OCI-LY3 (cell line): Measurements from ENCODE around the gene RAI1.
"Not testable (repeated sequence)": the region's sequence is repeated elsewhere in the genome, so short reads cannot be mapped to it uniquely, and the experiment has no call there.

Experiments used
- H2AFZ ChIP-seq: fragments of 200-600, 300-600 bp; shearing (Covaris generic); 2 replicates; pipeline ENCODE4 v1.6.0; 2014; ENCODE audit warnings: antibody characterized with exemption, low read depth, low read length
- H3K27ac ChIP-seq: fragments of 200-600, 300-600 bp; sonication (generic); 2 replicates; pipeline ENCODE4 v1.5.1; 2014; ENCODE audit warnings: mild to moderate bottlenecking, low read length, moderate library complexity, mixed read lengths
- H3K27me3 ChIP-seq: fragments of 200-600, 300-600 bp; sonication (generic); 2 replicates; pipeline ENCODE4 v1.6.1; 2014; ENCODE audit warnings: low read depth, low read length, mixed read lengths
- H3K36me3 ChIP-seq: fragments of 200-600, 300-600 bp; sonication (generic); replicated peaks from 2 replicates; pipeline ENCODE3; 2014; ENCODE audit warnings: low read depth, low read length, mixed read lengths
- H3K4me1 ChIP-seq: fragments of 300-600, 200-600 bp; sonication (generic); 2 replicates; pipeline ENCODE4 v1.6.1; 2014; ENCODE audit warnings: low read length, mixed read lengths
- H3K4me2 ChIP-seq: fragments of 200-600, 300-600 bp; sonication (generic); 2 replicates; pipeline ENCODE4 v1.6.1; 2014; ENCODE audit warnings: low read length, mixed read lengths
- H3K4me3 ChIP-seq: fragments of 300-600, 200-600 bp; sonication (generic); 2 replicates; pipeline ENCODE4 v1.5.1; 2014; ENCODE audit warnings: antibody characterized with exemption, mild to moderate bottlenecking, low read length, moderate library complexity
- H3K79me2 ChIP-seq: fragments of 300-600, 200-600 bp; shearing (Covaris generic); 2 replicates; pipeline ENCODE4 v1.6.1; 2014; ENCODE audit warnings: mild to moderate bottlenecking, low read length, mixed read lengths
- H3K9ac ChIP-seq: fragments of 300-600, 200-600 bp; shearing (Covaris generic); 2 replicates; pipeline ENCODE4 v1.6.0; 2014; ENCODE audit warnings: mild to moderate bottlenecking, low read length, moderate library complexity
- H3K9me3 ChIP-seq: fragments of 200-600, 300-600 bp; shearing (Covaris generic); 2 replicates; pipeline ENCODE4 v1.6.1; 2014; ENCODE audit warnings: low read length, mixed read lengths; ENCODE audit not compliant: insufficient read depth
- H4K20me1 ChIP-seq: fragments of 200-600, 300-600 bp; sonication (generic); 2 replicates; pipeline ENCODE4 v1.6.1; 2016; ENCODE audit warnings: low read length, mixed read lengths; ENCODE audit not compliant: insufficient read depth
- EZH2phosphoT487 ChIP-seq: fragments of 200-600 bp; shearing (Covaris generic); IDR thresholded peaks from 2 replicates; pipeline ENCODE4 v1.6.1; 2018; ENCODE audit warnings: antibody characterized with exemption, mixed run types, low read depth
- TF ChIP-seq, protein P1 (sequence below): fragments of 200-600, 300-600 bp; sonication (generic); IDR thresholded peaks from 2 replicates; pipeline ENCODE4 v1.5.1; 2014; ENCODE audit warnings: antibody characterized with exemption, low read length, low read depth

RAI1 gene

GRCh38 chr17:17636272-17636885, 44.9 kb upstream of the RAI1 start:
- Histone ChIP-seq H3K27ac (no peak overlapping the region), H3K4me1 (peaks cover 3% of the 10 kb centered on the region; the same call in 1 of the 2 replicates), H3K4me3 (no peak overlapping the region), H3K36me3 (no peaks in the 10 kb centered on the region), H4K20me1 (no peaks in the 10 kb centered on the region), H3K9me3 (no peaks in the 10 kb centered on the region), H2AFZ (no peak overlapping the region), H3K4me2 (no peak overlapping the region), H3K9ac (no peak overlapping the region), H3K27me3 (no peaks in the 10 kb centered on the region), H3K79me2 (no peaks in the 10 kb centered on the region)
- no peak for TF ChIP-seq EZH2phosphoT487
- TF ChIP-seq, protein P1, sequence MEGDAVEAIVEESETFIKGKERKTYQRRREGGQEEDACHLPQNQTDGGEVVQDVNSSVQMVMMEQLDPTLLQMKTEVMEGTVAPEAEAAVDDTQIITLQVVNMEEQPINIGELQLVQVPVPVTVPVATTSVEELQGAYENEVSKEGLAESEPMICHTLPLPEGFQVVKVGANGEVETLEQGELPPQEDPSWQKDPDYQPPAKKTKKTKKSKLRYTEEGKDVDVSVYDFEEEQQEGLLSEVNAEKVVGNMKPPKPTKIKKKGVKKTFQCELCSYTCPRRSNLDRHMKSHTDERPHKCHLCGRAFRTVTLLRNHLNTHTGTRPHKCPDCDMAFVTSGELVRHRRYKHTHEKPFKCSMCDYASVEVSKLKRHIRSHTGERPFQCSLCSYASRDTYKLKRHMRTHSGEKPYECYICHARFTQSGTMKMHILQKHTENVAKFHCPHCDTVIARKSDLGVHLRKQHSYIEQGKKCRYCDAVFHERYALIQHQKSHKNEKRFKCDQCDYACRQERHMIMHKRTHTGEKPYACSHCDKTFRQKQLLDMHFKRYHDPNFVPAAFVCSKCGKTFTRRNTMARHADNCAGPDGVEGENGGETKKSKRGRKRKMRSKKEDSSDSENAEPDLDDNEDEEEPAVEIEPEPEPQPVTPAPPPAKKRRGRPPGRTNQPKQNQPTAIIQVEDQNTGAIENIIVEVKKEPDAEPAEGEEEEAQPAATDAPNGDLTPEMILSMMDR: no peak

- H3K27me3 ChIP-seq: no peaks in the 10 kb centered on the region
- TF ChIP-seq EZH2phosphoT487: no peak
- TF ChIP-seq, protein P1: no peak
- peaks cover 3% of the 10 kb centered on the region; the same call in 1 of the 2 replicates for H3K4me1 ChIP-seq
- no peaks in the 10 kb centered on the region for H4K20me1 ChIP-seq
- H3K9me3 ChIP-seq: no peaks in the 10 kb centered on the region
- H3K4me2 ChIP-seq: no peak overlapping the region
- H3K36me3 ChIP-seq: no peaks in the 10 kb centered on the region
- no peak overlapping the region for H3K4me3 ChIP-seq
- no peaks in the 10 kb centered on the region for H3K79me2 ChIP-seq
- H2AFZ ChIP-seq: no peak overlapping the region
- no peak overlapping the region for H3K9ac ChIP-seq
- no peak overlapping the region for H3K27ac ChIP-seq
Measured at GRCh38 chr17:17638467-17638866, 42.8 kb upstream of the RAI1 start.

- H3K9me3 ChIP-seq, H3K36me3 ChIP-seq, H3K9ac ChIP-seq, H3K27me3 ChIP-seq, H3K4me3 ChIP-seq, H4K20me1 ChIP-seq, H3K4me1 ChIP-seq, H3K4me2 ChIP-seq, H3K79me2 ChIP-seq, H3K27ac ChIP-seq, H2AFZ ChIP-seq: not testable (repeated sequence)
Measured at GRCh38 chr17:17639661-17640270, 41.5 kb upstream of the RAI1 start.

DNA sequence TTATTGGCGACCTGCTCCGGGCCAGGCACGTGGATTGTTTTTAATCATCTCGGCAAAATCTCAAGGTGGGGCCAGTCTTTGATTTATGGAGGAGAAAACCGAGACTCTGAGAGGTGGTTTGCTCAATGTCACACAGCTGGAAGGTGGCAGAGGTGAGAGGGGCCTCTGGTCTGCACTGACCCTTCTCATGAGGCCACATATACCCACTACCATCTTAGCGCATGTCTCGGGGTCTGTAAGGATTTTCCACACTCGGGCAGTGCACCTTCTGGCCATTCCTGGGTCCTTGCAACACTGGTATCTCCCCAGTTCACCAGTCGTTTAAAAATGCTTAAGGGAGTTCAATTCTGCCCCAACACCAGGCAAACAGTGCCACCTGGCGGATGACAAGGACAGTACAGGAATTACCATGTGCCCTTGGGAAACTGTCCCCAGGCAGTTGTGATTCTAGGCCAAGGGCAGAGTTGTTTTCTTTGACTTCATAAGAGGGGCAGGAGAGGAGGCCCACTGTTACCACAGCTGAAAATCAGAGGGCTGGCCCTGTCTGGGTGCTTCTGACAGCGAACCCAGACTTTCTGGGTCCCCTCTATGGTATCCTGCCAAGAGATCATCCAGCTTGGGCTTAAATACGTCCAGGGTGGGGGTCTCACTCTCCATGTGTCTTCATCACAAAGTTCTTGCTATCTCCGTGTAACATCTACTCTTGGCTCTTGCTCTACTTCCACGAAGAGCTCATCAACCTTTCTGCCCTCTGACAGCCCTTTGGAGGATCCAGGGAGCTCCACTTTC, 39.4 kb upstream of the RAI1 start:
- TF ChIP-seq, protein P1: peak; percentile 51
- TF ChIP-seq EZH2phosphoT487: no peak
- no peaks in the 10 kb centered on the region for H3K36me3 ChIP-seq
- no peaks in the 10 kb centered on the region for H3K4me1 ChIP-seq
- H3K27ac ChIP-seq: no peak overlapping the region
- no peaks in the 10 kb centered on the region for H3K79me2 ChIP-seq
- no peak overlapping the region for H3K4me3 ChIP-seq
- H2AFZ ChIP-seq: peak overlapping the region; percentile 39; the same call in 1 of the 2 replicates
- no peaks in the 10 kb centered on the region for H3K27me3 ChIP-seq
- no peak overlapping the region for H3K9ac ChIP-seq
- no peaks in the 10 kb centered on the region for H4K20me1 ChIP-seq
- H3K9me3 ChIP-seq: no peaks in the 10 kb centered on the region
- H3K4me2 ChIP-seq: no peak overlapping the region

DNA sequence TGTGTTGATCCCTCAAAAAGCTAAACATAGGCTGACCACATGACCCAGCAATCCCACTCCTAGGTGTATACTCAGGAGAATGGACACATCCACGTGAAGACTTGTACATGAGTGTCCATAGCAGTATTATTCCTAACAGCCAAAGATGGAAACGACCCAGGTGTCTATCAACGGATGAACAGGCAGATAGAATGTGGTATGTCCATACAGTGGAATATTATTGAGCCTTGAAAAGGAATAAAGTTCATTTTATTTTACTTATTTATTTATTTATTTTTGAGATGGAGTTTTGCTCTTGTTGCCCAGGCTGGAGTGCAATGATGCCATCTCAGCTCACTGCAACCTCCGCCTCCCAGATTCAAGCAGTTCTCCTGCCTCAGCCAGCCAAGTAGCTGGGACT, 36.1 kb upstream of the RAI1 start:
- not testable (repeated sequence) for H3K79me2 ChIP-seq, H3K9ac ChIP-seq, H4K20me1 ChIP-seq, H3K36me3 ChIP-seq, H2AFZ ChIP-seq, H3K4me1 ChIP-seq, H3K9me3 ChIP-seq, H3K4me3 ChIP-seq, H3K27ac ChIP-seq, H3K27me3 ChIP-seq, H3K4me2 ChIP-seq
